NK-92 treated with Interleukin-12 subunit alpha and Interleukin-12 subunit beta, amount 100 ng/mL, for 24 hours (cell line): ENCODE results near the gene MKNK2.

Experiments
- DNase-seq: peaks from one replicate; lab custom pipeline; 2025; lab: John Stamatoyannopoulos, UW

MKNK2 gene

DNA sequence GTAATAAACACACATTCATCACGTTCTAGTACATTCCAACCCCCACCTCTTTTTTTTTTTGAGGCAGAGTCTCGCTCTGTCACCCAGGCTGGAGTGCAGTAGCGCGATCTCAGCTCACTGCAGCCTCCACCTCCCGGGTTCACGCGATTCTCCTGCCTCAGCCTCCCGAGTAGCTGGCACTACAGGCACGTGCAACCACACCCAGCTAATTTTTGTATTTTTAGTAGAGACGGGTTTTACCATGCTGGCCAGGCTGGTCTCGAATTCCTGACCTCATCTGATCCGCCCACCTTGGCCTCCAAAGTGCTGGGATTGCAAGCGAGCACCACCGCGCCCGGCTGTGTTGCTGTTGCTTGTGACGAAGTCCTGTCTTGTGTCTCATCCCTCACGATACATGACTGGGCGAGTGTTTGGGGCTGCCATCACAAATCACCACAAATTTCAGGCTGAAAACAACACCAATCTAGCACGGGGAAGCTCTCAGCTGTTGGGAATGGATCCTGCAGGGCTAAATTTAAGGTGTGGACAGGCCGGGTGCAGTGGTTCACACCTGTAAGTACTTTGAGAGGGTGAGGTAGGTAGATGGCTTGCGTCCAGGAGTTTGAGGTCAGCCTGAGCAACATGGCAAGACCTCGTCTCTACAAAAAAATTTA lies 29.4 kb upstream of the MKNK2 start:
- no peak for DNase-seq

DNA sequence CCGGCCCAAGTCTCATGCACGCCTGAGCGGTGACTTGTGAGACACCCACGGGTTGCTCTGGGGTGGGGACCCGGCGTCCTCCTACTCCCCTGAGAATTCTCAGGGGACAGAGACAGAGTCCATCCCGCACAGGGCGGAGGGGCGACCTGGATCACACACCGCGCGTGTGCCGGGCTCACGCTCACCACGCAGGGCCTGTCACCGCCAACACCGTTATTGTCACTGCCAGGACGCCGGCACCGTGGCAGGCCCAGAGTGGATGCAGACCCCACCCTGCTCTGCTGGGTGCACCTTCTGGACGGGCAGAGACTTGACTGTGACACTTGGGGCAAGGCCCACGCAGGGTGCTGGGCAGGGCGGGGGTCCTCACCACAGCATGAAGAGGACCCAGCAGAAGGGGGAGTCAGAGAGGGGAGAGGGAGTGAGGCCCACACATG lies 28.8 kb upstream of the MKNK2 start:
- DNase-seq = no peak

DNA sequence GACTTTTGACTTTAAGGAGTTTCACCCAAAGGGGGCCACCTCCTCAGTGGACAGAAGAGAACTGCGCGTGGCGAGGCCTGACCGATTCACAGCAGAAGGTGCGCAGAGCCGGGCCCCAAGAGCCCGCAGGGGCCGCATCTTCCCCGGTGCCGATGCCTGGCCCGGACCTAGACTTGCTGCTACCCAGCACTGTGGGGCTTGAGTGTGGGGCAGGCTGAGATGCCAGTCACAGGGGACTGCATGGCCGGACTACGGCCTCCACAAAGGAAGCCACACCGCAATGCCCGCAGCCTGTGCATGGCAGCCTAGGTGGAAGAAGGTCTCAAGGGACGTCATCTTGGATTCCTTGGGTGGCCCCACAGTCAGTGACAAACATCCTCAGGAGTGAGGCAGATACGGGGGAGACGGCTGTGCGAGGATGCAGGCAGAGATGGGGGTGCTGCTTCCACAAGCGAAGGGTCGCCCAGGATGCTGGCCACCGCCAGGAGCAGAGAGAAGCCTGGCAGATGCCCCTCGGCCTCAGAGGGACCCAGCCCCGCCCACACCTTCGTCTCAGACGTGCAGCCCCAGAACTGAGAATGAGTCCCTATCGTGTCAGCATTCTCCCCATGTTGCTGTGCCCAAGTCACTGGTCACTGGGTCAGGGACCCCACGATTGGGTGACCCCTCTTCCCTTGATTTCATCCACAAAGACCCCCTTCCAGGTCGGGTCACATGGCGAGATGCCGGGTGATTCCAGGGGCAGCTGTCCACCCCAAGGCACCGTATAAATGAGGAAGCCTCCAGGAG lies 28.2 kb upstream of the MKNK2 start:
- no peak for DNase-seq

DNA sequence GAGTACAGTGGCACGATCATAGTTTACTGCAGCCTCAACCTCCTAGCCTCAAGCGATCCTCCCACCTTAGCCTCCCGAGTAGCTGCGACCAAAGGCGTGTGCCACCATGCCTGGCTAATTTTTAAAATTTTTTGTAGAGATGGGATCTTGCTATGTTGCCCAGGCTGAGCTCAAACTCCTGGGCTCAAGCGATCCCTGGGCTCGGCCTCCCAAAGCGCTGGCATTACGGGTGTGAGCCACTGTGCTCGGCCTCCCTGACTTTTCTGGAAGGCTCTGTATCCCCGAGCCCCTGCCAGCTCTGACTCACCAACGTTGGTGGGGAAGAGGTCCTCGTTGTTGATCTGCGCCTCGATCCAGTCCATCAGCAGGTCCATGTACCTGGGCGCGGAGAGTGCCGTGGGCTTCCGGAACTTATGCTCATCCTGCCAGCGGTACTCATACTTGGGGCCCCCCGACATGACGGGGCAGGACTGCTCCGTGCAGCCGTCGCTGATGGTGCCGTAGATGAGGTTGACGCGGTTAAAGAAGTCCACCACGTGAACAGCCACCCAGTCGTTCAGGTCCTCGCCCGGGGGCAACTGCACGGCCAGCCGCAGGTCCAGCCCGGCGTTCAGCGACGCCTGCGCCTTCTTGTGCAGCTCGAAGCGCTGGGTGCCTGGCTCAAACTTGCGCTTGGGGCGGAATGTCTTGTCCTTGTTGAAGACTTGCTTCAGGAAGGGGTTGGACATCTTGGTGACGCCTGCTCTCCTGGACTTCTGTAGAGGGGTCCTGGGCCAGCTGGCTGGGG lies 27.0 kb upstream of the MKNK2 start:
- DNase-seq = no peak

- DNase-seq = no peak
These were observed 26.4 kb upstream of the MKNK2 start for GRCh38 chr19:2077398-2077797.

DNA sequence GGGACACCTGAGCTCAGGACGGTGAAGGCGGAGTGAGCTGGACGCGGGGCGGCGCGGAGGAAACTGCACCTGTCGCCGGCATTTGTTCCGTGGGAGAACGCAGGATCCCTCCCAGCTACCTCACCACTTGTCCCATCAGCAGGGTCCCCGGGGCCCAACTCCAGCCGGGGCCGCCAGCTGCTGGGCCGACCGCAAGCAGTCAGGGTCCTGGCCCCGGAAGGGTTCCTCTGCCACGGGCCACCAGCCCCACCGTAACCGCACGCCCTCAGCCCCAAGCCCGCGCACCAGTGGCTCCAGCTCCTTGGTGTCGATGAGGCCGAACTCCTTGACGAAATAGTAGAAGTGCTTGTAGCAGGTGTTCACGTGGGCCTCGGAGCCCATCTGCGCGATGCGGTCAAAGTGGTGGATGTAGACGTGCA lies 25.5 kb upstream of the MKNK2 start:
- no peak for DNase-seq

DNA sequence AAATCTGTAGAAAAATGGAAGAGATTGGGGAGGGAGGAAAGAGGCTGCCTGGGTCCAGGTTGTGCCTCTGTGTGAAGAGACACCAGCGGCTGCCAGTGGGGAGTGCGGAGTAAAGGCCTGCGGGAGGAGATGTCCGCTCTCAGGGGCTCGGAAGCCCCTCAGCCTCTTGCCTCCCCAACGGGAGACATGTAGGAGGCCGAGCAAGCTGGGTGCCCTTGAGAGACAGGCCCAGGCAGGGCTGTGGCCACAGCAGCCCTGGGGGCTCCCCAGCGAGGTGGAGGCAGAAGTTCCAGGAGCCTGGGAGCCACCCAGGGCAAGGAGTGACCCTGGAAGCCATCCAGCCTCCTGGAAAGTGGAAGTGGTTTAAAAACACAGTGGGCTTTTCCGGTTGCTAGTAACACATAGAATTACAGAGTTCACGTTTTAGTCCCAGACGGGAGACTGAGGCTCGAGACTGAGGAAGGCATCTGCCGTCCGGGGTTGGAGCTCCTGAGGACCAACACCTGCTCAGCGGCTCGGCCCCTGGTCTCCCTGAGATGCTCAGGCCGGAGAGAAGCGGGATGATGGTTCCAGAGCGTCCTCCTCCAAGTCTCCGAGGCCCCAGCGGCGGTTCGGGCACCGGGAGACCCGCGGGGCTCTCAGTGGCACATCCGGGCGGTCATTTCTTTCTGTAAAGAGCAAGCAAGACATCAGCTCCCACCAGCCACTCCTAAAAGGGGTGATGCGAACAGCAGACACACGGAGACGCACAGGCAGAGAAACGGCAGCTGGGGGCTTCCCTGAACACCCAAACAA lies 21.9 kb upstream of the MKNK2 start:
- DNase-seq = no peak

DNA sequence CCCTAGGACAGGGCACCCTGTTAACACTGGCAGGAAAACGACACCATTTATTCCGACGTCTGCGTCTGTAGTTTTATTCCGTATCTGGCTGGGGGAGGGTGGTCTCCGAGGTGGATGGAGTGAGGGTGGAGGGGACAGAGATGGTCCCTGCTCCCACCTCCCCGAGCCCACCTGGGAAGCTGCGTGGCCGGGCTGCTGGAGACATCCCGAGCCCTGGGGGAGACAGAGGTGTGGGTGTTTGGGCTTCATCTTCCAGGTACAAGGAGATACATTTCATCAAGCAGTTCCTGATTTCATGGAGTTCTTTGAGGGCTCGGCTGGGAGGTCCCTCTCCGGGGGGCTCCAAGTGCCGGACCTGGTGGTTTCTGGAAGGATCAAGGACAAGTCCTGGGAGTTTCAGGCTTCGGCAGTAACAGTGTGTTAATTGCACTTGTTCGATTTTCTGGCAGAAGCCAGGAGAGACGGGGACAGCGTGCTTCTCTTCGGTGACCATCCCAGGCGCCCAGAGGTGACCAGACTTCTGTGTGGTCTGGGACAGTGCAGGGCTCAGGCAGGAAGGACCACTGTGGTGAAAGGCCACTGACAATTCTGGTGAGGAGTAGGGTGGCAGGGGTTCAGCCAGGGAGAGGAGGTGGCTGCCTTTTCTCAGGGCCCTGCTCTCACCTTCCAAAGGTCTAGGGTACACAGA lies 20.1 kb upstream of the MKNK2 start:
- DNase-seq = no peak

GRCh38 chr19:2070436-2070827 lies 19.4 kb upstream of the MKNK2 start:
- DNase-seq = no peak

DNA sequence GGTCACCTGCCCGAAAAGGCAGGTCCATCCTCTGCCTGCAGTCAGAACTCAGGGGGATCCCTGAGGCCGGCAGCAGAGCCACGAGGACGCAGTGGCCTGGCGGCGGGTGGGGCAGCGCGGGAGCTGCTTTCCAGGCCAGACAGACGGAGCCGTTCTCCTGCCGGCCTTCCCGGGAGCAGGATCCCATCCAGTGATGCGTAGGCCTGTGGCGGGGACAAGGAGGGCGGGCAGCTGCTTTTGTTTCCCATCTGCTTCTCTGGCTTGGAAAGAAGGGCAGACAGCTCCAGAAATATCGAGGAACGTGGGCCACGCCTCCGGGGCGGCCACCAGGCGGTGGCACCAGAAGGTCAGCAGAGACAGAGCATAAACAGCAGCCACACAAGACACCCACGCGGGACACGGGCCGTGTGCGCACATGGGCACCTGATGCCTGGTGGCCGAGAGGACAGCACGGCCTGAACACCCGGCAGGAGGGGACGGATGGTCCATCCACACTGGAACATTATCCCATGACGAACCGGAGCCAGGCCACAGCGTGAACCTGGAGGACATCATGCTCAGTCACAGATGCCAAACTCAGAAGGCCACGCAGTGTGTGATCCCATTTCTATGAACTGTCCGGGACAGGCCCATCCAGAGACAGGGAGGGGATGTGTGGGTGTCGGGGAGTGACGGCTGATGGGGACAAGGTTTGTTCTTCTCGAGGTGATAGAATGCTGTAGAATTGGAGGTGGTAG lies 13.9 kb upstream of the MKNK2 start:
- no peak for DNase-seq

DNA sequence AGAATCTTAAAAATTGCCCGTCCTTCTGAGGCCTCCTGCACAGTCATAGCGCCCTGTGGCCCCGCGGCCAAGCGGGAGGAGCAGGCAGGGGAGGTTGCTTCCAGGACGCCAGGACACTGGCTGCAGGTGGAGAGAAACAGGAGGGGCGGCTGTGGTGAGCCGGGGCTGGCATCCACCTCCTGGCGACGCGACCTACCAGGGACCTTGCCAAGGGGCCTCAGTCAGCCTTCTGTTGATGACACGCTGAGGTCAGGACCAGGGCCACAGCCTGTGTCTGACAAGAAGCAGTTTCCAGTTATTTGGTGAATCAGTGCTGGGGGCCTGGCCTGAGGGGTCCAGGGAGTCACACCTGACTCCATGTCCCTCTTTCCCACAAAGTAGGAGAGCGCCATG lies 13.3 kb upstream of the MKNK2 start:
- DNase-seq = no peak

DNA sequence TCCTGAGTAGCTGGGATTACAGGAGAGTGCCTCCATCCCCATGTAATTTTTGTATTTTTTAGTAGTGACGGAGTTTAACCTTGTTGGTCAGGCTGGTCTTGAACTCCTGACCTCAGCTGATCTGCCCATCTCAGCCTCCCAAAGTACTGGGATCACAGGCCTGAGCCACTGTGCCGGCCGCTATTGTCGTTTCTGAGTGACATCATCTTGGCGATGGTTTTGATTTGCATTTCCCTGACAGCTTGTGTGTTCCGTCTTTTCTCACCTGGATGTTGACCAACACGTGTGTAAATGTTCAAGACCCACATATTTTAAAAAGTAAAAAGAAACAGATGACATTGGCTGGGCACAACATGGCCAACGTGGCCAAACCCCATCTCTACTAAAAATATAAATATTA lies 12.8 kb upstream of the MKNK2 start:
- no peak for DNase-seq

- no peak for DNase-seq
These were observed 11.7 kb upstream of the MKNK2 start for GRCh38 chr19:2062770-2063169.

GRCh38 chr19:2062389-2062729 lies 11.3 kb upstream of the MKNK2 start:
- no peak for DNase-seq

DNA sequence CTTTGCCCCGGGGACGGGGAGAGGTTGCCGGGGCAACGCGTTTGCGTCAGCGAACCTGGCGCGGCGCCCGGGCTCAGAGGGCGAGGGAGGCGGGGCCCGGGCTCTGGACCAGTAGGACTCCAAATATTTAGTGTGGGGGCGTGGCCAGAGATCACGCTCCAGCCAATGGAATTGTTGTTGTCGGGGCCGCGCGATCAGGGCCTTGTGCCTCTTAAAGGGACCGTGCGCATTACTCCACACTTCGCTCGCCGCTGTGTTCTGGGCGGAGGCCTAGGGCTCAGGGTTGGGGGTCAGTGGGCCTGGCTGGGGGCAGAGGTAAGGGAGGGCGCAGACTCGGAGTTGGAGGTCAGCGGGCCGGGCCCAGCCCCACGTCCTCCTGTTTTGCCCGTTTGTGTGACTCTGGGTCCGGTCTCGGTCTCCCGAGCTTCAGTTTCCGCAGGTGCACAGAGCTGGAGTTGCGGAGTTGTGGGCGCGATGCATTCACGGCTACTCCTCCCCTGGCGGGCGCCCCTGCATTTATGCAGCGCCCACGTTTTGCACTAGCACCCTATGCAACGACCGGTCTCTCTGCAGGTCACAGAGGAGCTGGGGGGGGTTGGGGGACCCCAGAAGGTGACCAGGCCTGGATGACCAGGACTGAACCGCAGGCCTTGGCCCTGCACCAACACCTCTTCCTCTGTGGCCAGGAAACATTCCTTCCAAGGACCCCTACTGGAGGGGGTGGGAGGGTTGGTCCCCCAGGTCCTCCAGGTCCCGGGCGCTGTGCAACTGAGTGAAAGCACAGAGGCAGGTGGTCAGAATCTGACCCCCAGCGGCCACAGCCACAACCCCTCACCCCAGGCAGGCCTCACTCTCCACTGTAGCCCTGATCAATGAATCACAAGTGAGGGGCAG lies 10.7 kb upstream of the MKNK2 start:
- peak; percentile 99 for DNase-seq

DNA sequence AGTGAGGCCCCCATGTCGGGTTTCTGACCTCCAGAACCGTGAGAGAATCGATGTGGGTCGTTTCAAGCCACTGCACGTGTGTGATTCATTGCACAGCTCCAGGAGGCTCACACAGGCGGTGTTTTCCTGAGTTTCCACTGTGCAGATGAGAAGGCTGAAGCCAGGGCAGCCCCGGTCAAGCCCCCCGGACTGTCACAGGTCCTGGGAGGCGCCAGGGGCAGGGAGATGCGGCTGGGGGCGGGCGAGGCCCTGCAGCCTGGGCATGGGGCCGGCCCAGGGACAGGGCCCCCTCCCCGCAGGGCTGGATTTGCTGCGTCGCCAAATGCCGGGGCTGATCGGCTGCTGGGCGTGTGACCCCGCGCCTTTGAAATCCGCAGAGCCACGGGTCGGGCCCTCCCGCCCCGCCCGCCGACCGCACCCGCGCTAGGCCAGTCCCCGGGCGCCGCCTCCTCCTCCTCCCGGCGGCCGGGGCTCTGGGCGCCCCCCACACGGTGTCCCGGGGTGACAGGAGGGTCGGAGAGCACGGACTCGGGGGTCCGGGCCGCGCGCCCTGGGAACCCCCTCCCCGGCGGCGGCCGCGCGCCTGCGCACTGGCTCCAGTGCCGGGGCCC lies 9.9 kb upstream of the MKNK2 start:
- DNase-seq = no peak

DNA sequence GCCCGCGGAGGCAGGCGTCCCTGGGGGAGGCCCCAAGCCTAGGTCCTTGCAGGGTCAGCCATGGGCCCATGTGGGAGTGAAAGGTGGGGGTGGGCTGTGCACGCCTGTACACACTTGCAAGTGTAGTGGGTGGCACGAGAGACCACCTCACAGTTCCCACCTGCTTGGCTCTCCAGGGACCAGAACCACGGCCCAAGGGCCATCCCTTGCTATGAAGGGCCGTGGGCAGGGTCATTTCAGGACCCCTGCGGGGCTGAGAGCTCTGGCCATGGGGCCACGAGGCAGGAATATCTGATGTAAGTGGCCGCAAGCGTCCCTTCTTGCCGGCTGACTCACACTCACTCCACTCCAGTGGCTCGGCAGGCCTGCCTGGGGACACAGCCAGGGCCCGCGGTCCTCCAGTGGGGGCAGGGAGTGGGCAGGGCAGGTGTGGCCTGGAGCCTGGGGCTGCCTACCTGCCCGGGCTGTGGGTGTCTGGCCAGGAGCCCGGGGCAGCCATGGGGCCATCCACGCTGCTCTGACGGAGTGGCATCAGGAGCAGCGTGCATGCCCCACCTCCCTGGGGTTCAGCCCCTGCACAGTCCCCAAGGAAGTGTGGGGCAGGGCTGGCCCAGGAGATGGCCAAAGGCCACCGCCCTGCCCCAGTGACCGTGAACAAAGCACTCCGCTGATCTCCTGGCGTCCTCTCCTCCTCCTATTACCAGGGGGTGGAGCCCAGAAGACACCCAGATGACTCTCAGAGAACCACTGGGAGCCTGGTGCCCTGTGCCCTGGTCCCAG lies 8.6 kb upstream of the MKNK2 start:
- no peak for DNase-seq

GRCh38 chr19:2058570-2059421 lies 7.8 kb upstream of the MKNK2 start:
- no peak for DNase-seq
